ENCODE measurements around the gene RGS6.

Gene RGS6

DNA sequence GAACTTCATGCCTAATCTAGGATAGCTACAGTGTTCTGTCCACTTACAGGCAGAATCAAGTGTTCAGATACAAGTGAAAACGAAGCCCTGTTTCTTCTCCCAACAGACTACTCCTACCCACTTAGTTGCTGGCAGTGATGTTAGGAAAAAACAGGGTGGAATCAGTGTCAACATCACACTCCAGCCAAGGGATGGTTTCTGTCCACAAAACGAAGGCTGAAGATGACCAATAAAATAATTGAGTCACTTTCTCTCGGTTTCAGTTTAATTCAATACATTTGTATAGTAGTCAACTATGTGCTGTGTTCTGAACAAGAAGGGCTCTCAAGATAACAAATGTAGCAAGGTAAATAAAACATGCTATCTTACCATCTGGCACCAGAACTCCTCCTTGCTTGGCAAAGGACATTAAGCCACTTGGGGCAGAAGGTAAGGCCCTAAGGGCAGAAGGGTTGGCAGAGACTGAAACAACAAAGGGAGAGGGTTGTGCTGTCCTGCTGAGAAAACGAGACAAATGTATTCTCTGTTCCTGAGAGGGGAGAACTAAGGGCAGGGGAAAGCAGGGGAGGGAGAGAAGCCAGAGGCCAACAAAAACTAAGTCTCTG lies 568.1 kb downstream of the RGS6 start:
- Mint-ChIP-seq H3K4me1 (ENCODE audit: low read depth) (peaks cover 6% of the 10 kb centered on the region), H3K9me3 (peaks cover 2% of the 10 kb centered on the region), H3K27ac (no peak overlapping the region), H3K36me3 (ENCODE audit: low read depth) (no peaks in the 10 kb centered on the region), H3K4me3 (no peak overlapping the region), H3K27me3 (peaks cover 6% of the 10 kb centered on the region)
- intact Hi-C loops (cut with micrococcal nuclease): no loop called here

- no peaks in the 10 kb centered on the region for H3K9me3 Mint-ChIP-seq
- no peak overlapping the region for H3K27ac Mint-ChIP-seq
- peaks cover 6% of the 10 kb centered on the region for H3K4me1 Mint-ChIP-seq (ENCODE audit: low read depth)
- intact Hi-C loops (cut with micrococcal nuclease): no loop called here
- H3K4me3 Mint-ChIP-seq: no peak overlapping the region
- peaks cover 6% of the 10 kb centered on the region for H3K27me3 Mint-ChIP-seq
- no peaks in the 10 kb centered on the region for H3K36me3 Mint-ChIP-seq (ENCODE audit: low read depth)
Measured at GRCh38 chr14:72501439-72501838, 569.2 kb downstream of the RGS6 start.

- intact Hi-C loops (cut with micrococcal nuclease): no loop called here
- H3K9me3 Mint-ChIP-seq: no peaks in the 10 kb centered on the region
- H3K27ac Mint-ChIP-seq: no peak overlapping the region
- H3K4me1 Mint-ChIP-seq (ENCODE audit: low read depth): peaks cover 6% of the 10 kb centered on the region
- H3K36me3 Mint-ChIP-seq (ENCODE audit: low read depth): no peaks in the 10 kb centered on the region
- H3K4me3 Mint-ChIP-seq: no peak overlapping the region
- H3K27me3 Mint-ChIP-seq: peaks cover 6% of the 10 kb centered on the region
Measured at GRCh38 chr14:72503271-72503670, 571.0 kb downstream of the RGS6 start.

DNA sequence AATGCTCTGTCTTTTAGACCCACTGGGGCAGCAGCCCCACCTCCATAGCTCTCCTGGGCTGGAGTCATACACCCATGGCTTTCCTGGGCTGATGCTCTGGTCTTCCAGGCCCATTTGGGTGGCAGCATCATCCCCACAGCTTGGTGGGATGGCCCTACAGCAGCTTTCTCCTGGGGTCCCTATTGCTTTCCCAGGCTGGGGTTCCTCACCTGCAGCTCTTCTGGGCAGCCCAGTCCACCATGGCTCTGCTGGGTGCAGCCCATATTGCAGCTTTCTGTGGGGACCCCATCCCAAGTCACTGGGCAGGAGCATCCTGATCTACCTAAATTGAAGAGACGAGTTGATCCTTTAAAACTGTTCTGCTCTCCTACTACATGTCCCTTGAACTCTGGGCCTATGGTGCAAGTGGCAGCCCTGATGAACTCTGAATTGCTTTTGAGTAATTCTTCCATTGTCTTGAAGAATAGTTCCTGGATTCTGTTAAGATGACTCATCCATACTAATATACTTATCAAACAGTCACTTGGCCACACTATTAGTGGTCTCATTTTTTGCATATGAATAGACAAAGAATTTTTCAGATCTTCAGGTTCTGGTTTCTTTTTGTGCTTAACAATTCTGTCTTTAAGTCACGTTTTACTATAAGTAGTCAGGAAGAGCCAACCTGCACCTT lies 571.6 kb downstream of the RGS6 start:
- intact Hi-C loops (cut with micrococcal nuclease): no loop called here
- H3K4me3 Mint-ChIP-seq: no peak overlapping the region

GRCh38 chr14:72510566-72510965 lies 578.3 kb downstream of the RGS6 start:
- Mint-ChIP-seq H3K9me3 (no peaks in the 10 kb centered on the region), H3K4me3 (no peak overlapping the region), H3K27ac (no peak overlapping the region), H3K36me3 (ENCODE audit: low read depth) (no peaks in the 10 kb centered on the region), H3K27me3 (peaks cover 15% of the 10 kb centered on the region), H3K4me1 (ENCODE audit: low read depth) (no peaks in the 10 kb centered on the region)
- intact Hi-C loops (cut with micrococcal nuclease): no loop called here

More for the DNA sequence above, 571.6 kb downstream of the RGS6 start:
- peaks cover 6% of the 10 kb centered on the region for H3K27me3 Mint-ChIP-seq
- peaks cover 6% of the 10 kb centered on the region for H3K4me1 Mint-ChIP-seq (ENCODE audit: low read depth)
- no peak overlapping the region for H3K27ac Mint-ChIP-seq
- H3K36me3 Mint-ChIP-seq (ENCODE audit: low read depth): no peaks in the 10 kb centered on the region
- H3K9me3 Mint-ChIP-seq: no peaks in the 10 kb centered on the region

GRCh38 chr14:72512281-72512680 lies 580.1 kb downstream of the RGS6 start:
- H3K4me3 Mint-ChIP-seq: no peak overlapping the region
- intact Hi-C loops (cut with micrococcal nuclease): no loop called here
- H3K9me3 Mint-ChIP-seq: no peaks in the 10 kb centered on the region
- no peak overlapping the region for H3K27ac Mint-ChIP-seq
- peaks cover 19% of the 10 kb centered on the region for H3K27me3 Mint-ChIP-seq
- no peaks in the 10 kb centered on the region for H3K36me3 Mint-ChIP-seq (ENCODE audit: low read depth)
- peaks cover 10% of the 10 kb centered on the region for H3K4me1 Mint-ChIP-seq (ENCODE audit: low read depth)

- no peak overlapping the region for H3K27ac Mint-ChIP-seq
- H3K27me3 Mint-ChIP-seq: peaks cover 23% of the 10 kb centered on the region
- H3K4me1 Mint-ChIP-seq (ENCODE audit: low read depth): peaks cover 17% of the 10 kb centered on the region
- intact Hi-C loops (cut with micrococcal nuclease): no loop called here
- no peak overlapping the region for H3K4me3 Mint-ChIP-seq
- no peaks in the 10 kb centered on the region for H3K9me3 Mint-ChIP-seq
- no peaks in the 10 kb centered on the region for H3K36me3 Mint-ChIP-seq (ENCODE audit: low read depth)
Measured at GRCh38 chr14:72512925-72513324, 580.7 kb downstream of the RGS6 start.

GRCh38 chr14:72513346-72513745 lies 581.1 kb downstream of the RGS6 start:
- intact Hi-C loops (cut with micrococcal nuclease): no loop called here
- Mint-ChIP-seq H3K4me1 (ENCODE audit: low read depth) (peaks cover 21% of the 10 kb centered on the region), H3K36me3 (ENCODE audit: low read depth) (no peaks in the 10 kb centered on the region), H3K27ac (no peak overlapping the region), H3K9me3 (no peaks in the 10 kb centered on the region), H3K27me3 (peaks cover 23% of the 10 kb centered on the region), H3K4me3 (no peak overlapping the region)

GRCh38 chr14:72513965-72514659 lies 581.9 kb downstream of the RGS6 start:
- H3K9me3 Mint-ChIP-seq: no peaks in the 10 kb centered on the region
- H3K4me3 Mint-ChIP-seq: no peak overlapping the region
- H3K27me3 Mint-ChIP-seq: peaks cover 23% of the 10 kb centered on the region
- H3K4me1 Mint-ChIP-seq (ENCODE audit: low read depth): peaks cover 28% of the 10 kb centered on the region
- intact Hi-C loops (cut with micrococcal nuclease): loop anchor here (1.0 kb wide), 1 partner anchor 434 kb away; no protein-coding TSS in a partner anchor
- no peaks in the 10 kb centered on the region for H3K36me3 Mint-ChIP-seq (ENCODE audit: low read depth)
- H3K27ac Mint-ChIP-seq: no peak overlapping the region

DNA sequence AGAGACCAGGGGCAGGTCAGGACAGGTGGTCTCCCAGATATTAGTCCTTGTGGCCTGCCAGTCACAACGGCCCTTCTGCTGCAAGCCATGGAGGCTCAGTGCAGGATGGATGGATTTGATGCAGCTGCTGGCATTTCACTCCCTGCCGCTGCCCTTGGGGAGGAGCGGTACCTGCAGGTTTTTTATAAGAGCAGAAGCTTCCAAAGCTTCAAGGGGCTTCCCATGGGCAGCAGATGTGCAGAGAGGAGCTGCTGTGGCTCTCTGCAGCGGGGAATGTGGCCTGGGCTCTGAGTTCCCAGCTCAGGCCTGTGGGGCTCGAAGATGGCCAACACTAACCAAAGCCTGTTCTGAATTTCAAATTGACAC lies 582.4 kb downstream of the RGS6 start:
- Mint-ChIP-seq H3K4me3 (no peak overlapping the region), H3K36me3 (ENCODE audit: low read depth) (no peaks in the 10 kb centered on the region), H3K27me3 (peaks cover 26% of the 10 kb centered on the region), H3K9me3 (no peaks in the 10 kb centered on the region), H3K27ac (no peak overlapping the region), H3K4me1 (ENCODE audit: low read depth) (peaks cover 34% of the 10 kb centered on the region)
- intact Hi-C loops (cut with micrococcal nuclease): loop anchor here (1.0 kb wide), 1 partner anchor 434 kb away; no protein-coding TSS in a partner anchor

DNA sequence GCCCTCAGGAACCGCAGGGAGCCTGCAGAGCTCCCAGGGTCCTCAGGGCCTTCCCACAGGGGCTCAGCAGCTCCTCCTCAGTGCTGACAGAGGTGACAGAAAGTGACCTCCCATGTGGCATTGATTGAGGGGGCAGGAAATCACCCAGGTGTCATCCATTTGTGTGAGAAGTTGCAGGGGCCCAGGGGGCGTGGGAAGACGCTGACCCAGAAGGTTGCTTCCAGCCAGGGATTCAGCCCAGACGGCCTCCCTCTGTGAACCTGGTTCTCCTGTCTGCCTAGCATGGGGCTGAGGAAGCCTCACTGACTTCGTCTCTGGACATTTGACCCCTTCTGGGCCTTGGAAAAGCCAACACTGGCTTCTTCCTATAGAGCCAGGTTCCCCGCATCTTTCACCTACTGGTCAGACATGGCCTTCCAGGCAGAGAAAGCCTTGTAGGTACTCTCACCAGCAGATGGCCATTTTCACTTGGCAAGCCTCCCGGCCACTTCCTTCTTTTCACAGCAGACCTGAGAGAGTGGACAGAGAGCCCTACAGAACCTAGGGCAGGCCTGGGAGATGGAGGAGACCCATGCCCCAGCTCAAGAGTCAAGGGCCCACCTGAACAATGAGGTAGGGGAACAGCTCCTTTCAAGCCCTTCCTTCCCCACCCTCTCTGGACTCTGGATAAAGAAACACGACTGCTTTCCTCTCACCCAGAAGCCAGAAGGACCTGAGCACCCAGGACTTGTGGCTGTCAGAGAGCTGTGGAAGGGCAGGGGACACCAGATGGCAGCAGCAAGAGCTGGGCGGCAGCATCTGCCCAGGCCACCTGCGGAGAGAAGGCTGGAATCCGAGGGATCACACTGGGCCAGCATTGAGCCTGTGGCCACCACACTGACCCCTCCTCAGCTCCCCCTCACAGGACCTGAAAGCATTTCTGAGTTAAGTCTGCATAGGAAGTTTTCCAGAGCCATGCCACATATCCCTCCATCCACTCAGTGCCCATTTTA lies 583.8 kb downstream of the RGS6 start:
- Mint-ChIP-seq H3K27ac (no peak overlapping the region), H3K36me3 (ENCODE audit: low read depth) (no peaks in the 10 kb centered on the region)

DNA sequence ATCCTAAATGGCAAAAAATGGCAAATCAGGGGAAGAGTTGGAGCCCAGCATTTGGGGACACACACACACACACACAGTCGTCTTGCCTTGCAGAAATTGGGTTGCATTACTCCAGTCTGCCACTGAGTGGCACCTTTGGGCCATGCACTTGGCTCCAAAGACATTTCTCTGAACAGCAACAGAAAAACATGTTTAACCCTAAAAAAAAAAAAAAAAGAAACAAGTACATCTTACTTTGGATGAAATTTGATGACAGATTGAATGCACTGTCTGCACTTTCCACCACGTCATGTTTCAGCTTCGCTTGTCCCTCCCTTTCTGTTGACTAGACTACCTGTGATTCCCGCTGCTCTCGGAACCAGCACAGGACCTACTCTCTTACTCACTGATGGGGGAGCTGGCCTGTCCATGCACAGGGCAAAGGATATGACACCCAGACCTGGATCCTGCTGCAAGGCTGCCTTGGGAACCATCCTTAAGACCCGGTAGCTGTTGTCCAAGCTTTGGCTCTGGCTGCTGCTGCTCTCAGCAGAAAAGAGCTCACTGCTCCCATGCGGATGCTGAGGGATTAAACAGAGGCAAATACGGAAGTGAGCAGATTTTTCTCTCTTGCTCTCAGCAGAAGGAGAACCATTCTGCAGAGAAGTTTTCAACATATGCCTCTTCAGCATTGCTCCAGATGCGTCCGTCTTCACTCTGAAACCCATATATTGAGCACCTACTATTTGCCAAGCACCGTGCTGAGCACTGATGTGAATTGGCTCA lies 584.9 kb downstream of the RGS6 start:
- Mint-ChIP-seq H3K27ac (no peak overlapping the region), H3K4me3 (no peak overlapping the region), H3K4me1 (ENCODE audit: low read depth) (peaks cover 42% of the 10 kb centered on the region), H3K36me3 (ENCODE audit: low read depth) (no peaks in the 10 kb centered on the region), H3K27me3 (peaks cover 27% of the 10 kb centered on the region), H3K9me3 (no peaks in the 10 kb centered on the region)
- intact Hi-C loops (cut with micrococcal nuclease): loop anchor here (1.0 kb wide), 1 partner anchor 388 kb away; no protein-coding TSS in a partner anchor

More for the DNA sequence above, 583.8 kb downstream of the RGS6 start:
- intact Hi-C loops (cut with micrococcal nuclease): loop anchor here (1.0 kb wide), 1 partner anchor 389 kb away; no protein-coding TSS in a partner anchor
- no peaks in the 10 kb centered on the region for H3K9me3 Mint-ChIP-seq
- peaks cover 39% of the 10 kb centered on the region for H3K4me1 Mint-ChIP-seq (ENCODE audit: low read depth)
- no peak overlapping the region for H3K4me3 Mint-ChIP-seq
- peaks cover 27% of the 10 kb centered on the region for H3K27me3 Mint-ChIP-seq

GRCh38 chr14:72517736-72518135 lies 585.5 kb downstream of the RGS6 start:
- Mint-ChIP-seq H3K4me1 (ENCODE audit: low read depth) (peaks cover 45% of the 10 kb centered on the region), H3K27ac (no peak overlapping the region), H3K9me3 (no peaks in the 10 kb centered on the region), H3K36me3 (ENCODE audit: low read depth) (no peaks in the 10 kb centered on the region), H3K4me3 (no peak overlapping the region), H3K27me3 (peaks cover 29% of the 10 kb centered on the region)
- intact Hi-C loops (cut with micrococcal nuclease): no loop called here
